HK-2 (cell line): ENCODE measurements around the gene FHIT.
"Not testable (repeated sequence)": the region's sequence is repeated elsewhere in the genome, so short reads cannot be mapped to it uniquely, and the experiment has no call there.

Experiments
- DNase-seq: peaks from one replicate; pipeline ENCODE4 v3.0.0-alpha.2; 2018; ENCODE audit not compliant: unreplicated experiment

FHIT gene

DNA sequence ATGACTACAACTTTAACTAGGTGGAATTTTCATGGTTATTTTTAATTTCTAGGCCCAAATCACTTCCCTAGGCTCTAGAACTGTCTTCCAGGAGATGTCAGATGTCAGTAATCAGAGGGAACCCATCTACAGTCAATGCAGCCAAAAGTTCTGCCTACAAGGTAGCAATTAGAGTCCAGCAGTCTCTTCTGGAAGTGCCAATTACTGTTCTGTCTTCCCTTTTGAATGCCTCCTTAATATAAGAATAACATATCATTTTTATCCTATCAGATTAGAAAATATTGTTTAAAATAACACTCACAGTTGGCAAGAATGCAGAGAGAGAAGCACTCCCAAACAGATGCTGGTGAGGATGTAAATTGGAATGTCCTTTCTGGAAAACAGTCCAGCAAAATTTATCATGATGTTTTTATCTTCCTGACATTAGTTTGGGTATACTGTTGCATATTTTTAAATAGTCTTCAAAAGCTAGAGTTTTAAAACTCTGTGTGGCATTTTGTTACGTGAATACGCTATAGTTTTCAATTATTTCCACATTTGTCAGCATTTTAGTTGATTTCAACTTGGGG, 543.7 kb downstream of the FHIT start:
- no peak for DNase-seq

- DNase-seq: no peak
Measured at GRCh38 chr3:60703956-60704736, 547.1 kb downstream of the FHIT start.

DNA sequence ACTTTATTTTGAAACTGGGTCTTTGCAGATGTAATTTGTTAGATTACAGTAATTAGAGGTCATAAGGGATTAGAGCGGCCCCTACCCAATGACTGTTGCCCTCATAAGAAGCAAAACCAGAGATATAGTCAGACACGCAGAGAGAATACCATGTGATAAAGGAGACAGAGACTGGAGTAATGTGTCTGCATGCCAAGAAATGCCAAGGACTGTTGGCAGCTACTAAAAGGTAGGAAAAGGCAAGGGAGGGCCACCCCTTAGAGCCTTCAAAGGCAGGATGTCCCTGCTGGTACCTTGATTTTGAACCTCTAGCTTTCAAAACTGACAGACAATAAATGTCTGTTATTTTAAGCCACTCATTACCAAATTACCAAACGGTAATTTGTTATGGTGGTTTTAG, 548.2 kb downstream of the FHIT start:
- no peak for DNase-seq

GRCh38 chr3:60698117-60698516, 553.1 kb downstream of the FHIT start:
- no peak for DNase-seq

DNA sequence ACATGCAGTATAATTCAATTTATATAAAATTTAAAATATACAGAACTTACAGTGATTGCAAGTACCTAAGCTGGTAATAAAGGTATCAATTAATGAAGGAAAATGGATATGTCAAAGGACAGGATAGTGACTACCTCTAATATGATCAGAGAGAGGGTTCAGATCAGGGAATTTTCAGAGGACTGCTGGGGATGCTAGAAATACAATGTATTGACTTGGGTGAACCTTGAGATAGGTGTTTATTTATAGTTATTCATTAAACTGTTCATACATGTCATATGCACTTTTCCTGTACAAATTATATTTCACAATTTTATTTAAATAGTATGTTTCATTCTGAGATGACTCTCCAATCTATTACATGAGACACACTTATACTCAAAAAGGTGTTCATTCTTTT, 554.1 kb downstream of the FHIT start:
- DNase-seq: no peak

DNA sequence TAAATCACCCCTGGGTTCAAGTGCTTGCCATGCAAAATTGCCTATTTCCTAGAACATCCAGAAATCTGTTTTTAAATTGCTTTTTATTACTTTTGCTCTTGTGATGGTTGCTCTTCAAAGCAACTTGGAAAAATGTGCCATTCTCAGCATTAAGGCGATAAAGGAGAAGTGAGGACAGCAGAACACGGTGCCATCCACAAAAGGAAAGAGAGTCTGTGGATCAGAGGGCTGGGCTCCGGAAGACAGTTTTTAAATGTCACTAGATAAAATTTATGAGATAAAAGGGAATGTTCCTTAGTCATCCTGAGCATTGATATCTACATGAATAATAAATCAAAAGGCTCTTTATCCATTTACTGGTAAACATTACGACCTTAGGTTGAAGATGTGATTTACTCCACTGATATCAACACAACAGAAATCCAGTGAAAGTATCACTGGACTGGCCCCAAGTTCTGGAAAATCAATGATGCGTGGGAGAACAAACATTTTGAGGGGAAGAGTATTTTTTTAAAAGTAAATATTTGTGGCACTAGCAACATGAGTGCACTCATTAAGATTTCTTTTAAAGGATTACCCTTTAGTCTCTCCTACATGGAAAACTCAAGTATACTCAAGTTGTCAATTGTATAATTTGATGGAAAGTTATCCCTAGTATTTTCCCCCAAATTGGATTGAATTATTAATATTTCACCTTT, 554.7 kb downstream of the FHIT start:
- no peak for DNase-seq

- DNase-seq: no peak
Measured at GRCh38 chr3:60675424-60675823, 575.8 kb downstream of the FHIT start.

DNA sequence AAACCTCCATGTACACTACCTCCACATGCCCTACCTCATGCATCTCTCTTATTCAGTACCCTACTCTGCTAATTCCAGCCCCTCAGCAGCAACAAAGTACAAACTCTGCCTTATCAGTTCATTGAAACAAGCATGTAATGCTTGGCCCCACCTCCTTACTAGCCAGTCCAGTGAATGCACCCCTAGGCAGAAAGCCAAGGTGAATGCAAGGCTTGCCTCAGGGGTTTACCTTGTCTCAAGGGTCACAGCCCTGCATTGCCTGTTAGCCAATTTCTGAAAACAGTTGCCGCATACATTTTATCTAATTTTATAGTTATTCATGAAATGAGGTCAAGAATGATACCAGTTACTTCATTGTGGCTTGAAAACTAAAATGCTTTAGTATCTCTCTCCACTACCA, 576.4 kb downstream of the FHIT start:
- no peak for DNase-seq

- DNase-seq: no peak
Measured at GRCh38 chr3:60673123-60673522, 578.1 kb downstream of the FHIT start.

GRCh38 chr3:60672337-60672736, 578.9 kb downstream of the FHIT start:
- not testable (repeated sequence) for DNase-seq

- no peak for DNase-seq
Measured at GRCh38 chr3:60669636-60670035, 581.6 kb downstream of the FHIT start.

GRCh38 chr3:60660026-60660425, 591.2 kb downstream of the FHIT start:
- DNase-seq: no peak

DNA sequence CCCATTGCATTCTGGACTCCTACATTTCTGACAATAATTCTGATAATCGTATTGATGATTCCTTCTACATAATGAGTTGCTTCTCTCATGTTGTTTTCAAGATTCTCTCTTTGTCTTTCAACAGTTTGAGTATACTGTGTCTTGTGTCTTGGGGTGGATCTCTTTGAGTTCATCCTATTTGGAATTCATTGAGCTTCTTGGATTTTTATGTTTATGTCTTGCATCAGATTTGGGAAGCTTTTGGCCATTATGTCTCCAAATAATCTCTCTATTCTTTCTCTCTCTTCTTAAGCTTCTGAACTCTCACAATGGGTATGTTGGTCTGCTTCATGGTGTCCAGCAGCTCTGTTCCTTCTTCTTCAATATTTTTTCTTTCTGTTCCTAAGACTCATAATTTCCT, 592.2 kb downstream of the FHIT start:
- DNase-seq: no peak

DNA sequence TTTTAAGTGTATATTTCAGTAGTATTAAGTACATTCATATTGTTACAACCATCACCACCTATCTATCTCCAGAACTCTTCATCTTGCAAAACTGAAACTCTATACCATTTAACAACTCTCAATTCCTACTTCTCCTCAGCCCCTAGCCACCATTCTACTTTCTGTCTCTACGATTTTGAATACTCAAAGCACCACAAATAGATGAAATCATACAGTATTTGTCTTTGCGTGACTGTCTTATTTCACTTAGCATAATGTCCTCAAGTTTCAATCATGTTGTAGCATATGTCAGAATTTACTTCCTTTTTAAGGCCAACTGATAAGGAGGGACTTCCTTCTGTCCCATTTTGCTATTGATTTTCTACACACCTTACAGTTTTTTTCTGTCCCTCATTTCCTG, 593.3 kb downstream of the FHIT start:
- no peak for DNase-seq

DNA sequence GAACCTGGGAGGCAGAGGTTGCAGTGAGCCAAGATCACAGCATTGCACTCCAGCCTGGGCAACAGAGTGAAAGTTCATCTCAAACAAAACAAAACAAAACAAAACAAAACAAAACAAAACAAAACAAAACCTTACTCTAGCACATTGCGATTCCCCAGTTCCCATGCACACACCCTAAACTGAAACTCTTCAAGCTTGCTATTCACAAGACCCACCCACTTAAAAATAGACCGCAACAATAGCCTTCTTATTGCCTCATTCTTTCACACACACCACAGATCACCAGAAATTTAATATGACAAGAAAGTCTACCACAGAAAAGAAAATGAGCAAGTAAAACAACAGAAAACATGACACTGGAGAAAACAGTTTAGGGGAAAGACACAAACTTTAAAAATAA, 598.4 kb downstream of the FHIT start:
- no peak for DNase-seq

- no peak for DNase-seq
Measured at GRCh38 chr3:60651799-60652198, 599.5 kb downstream of the FHIT start.

- DNase-seq: no peak
Measured at GRCh38 chr3:60650171-60650570, 601.1 kb downstream of the FHIT start.

GRCh38 chr3:60645801-60646200, 605.5 kb downstream of the FHIT start:
- DNase-seq: no peak

GRCh38 chr3:60643831-60644230, 607.4 kb downstream of the FHIT start:
- no peak for DNase-seq

DNA sequence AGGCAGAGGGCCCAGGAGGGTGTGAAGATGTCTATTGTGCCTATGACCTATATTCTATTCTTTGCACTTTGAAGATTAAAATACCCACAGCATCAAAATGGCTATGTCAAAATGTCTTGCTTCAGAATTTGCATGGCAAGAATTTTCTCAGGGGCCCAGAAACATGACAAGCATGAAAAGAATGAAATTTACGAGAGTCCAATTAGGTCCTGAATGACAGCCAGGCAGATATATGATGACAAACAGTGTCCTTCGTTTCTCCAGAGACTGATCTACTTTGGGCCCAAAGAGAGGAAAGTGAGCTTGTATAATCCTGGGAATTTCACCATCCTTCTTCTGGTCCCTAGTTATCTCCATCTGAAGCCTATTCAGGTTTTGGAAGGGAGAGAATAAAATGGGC, 609.9 kb downstream of the FHIT start:
- no peak for DNase-seq

DNA sequence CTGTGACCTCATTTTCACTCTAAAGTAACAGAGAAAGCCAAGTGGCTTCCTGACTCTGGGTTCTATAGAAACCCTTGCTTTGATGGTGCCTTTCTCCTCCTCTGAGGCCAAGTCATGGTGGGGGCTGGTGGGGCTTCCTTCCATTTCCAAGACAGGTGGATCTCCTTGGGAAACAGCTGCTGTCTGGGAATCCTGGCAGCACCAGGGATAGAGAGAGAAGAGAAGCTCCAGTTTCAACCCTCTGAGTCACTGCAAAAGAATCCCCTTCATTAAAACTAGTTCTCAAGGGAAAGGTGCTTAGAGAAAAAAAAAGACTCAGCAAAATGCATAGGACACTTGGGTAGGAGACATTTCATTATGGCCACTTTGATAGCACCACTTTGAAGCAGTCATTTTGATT, 614.4 kb downstream of the FHIT start:
- DNase-seq: no peak

DNA sequence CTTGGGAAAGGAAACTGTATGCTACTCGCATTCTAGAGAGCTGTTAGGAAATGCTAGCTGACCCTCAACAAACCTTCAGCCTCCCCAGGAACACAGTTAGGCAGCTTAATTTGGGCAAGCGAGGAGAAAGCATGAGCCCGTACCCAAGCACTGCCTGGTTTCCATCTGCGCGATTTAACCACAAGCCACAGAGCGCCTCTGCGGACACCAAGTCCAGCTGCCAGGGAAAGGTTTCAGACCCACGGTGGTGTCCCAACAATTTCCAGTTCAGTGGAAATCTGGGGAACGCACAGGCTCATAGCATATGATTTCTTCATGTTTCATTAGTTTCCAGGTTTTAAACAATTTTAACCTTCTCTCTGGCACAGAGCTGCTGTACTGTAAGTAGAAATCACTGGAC, 617.6 kb downstream of the FHIT start:
- no peak for DNase-seq

GRCh38 chr3:60631509-60631908, 619.7 kb downstream of the FHIT start:
- no peak for DNase-seq
